GM12878 (cell line): ENCODE measurements around the gene RAPGEF3.

ENCODE experiments used
- CREB1 ChIP-seq: IDR thresholded peaks from 2 replicates; pipeline ENCODE4 v1.6.1; 2012; ENCODE audit warnings: low read depth, mild to moderate bottlenecking, inconsistent platforms
- CTCF ChIP-seq, 3 experiments: IDR thresholded peaks in 2 of 3; conservative IDR thresholded peaks in 1 of 3; 2 replicates each; pipeline ENCODE4 v1.5.1; 2011; ENCODE audit warnings: low read depth in 3 of 3, low read length in 3 of 3, mild to moderate bottlenecking in 3 of 3, control low read depth in 2 of 3, moderate library complexity in 2 of 3, inconsistent platforms in 1 of 3, mixed read lengths in 1 of 3; ENCODE audit not compliant: control insufficient read depth in 2 of 3, insufficient read depth in 1 of 3; ENCODE audit errors: extremely low read depth in 1 of 3
- EP300 ChIP-seq, 2 experiments: fragments of 150-350 bp in 1 of 2; IDR thresholded peaks; 2 replicates each; pipeline ENCODE4 v1.6.1; 2011 to 2012; ENCODE audit warnings: low read depth in 2 of 2, low read length in 2 of 2, borderline replicate concordance in 1 of 2, improper control_type of control experiment in 1 of 2, inconsistent platforms in 1 of 2; ENCODE audit not compliant: control insufficient read depth in 1 of 2
- POLR2A ChIP-seq: IDR thresholded peaks from 2 replicates; pipeline ENCODE4 v1.6.1; 2011; ENCODE audit warnings: low read depth, mild to moderate bottlenecking, low read length
- RAD51 ChIP-seq: fragments of 450-650 bp; IDR thresholded peaks from 2 replicates; pipeline ENCODE4 v1.6.1; 2016; ENCODE audit warnings: moderate library complexity, mild to moderate bottlenecking, inconsistent platforms
- SP1 ChIP-seq: IDR thresholded peaks from one replicate; pipeline ENCODE4 v1.6.1; 2011; ENCODE audit warnings: low read depth, low read length
- SREBF1 ChIP-seq: IDR thresholded peaks from 2 replicates; pipeline ENCODE4 v1.6.1; 2012; ENCODE audit warnings: mild to moderate bottlenecking, low read length
- ZBTB40 ChIP-seq: fragments of 450-650 bp; IDR thresholded peaks from 2 replicates; pipeline ENCODE4 v1.6.1; 2016; ENCODE audit warnings: mild to moderate bottlenecking, moderate library complexity, borderline replicate concordance

- TF ChIP-seq RAD51 = no peak
- no peak for TF ChIP-seq EP300 (IDR thresholded peaks at IDR 0.05; ENCODE audit: borderline replicate concordance in 1 of 2, control insufficient read depth in 1 of 2, low read depth in 2 of 2, low read length in 2 of 2)
- TF ChIP-seq CREB1 = no peak
- TF ChIP-seq SREBF1 = no peak
- TF ChIP-seq SP1 = no peak
- TF ChIP-seq CTCF (IDR thresholded peaks at IDR 0.05 in 2 of 3, conservative IDR thresholded peaks at IDR 0.05 in 1 of 3; ENCODE audit: control insufficient read depth in 2 of 3, extremely low read depth in 1 of 3, insufficient read depth in 1 of 3, low read depth in 3 of 3, low read length in 3 of 3) = no peak
- no peak for TF ChIP-seq POLR2A
- no peak for TF ChIP-seq ZBTB40
Measured at GRCh38 chr12:47739297-47739696, 19.4 kb downstream of the RAPGEF3 start.
